Stimulated activated CD8-positive, alpha-beta memory T cell treated with anti-CD3 and anti-CD28 coated beads, Interleukin-12 subunit alpha, Interleukin-12 subunit beta, amount 100 ng/mL, for 24 hours (primary cell): ENCODE measurements around the gene TCN2.
"Not testable (repeated sequence)": the region's sequence is repeated elsewhere in the genome, so short reads cannot be mapped to it uniquely, and the experiment has no call there.

ENCODE experiments used
- DNase-seq: peaks from one replicate; pipeline ENCODE4 v3.0.0-alpha.2; 2020; ENCODE audit errors: extremely low read depth

TCN2 gene

GRCh38 chr22:30647536-30647935 is 40.6 kb downstream of the TCN2 start:
- no peak for DNase-seq

GRCh38 chr22:30648825-30649224 is 41.9 kb downstream of the TCN2 start:
- DNase-seq, result no peak

GRCh38 chr22:30649430-30650007 is 42.5 kb downstream of the TCN2 start:
- DNase-seq, result peak; percentile 71

- no peak for DNase-seq
These were observed 43.6 kb downstream of the TCN2 start for GRCh38 chr22:30650508-30651116.

GRCh38 chr22:30652852-30653251 is 45.9 kb downstream of the TCN2 start:
- DNase-seq, result no peak

GRCh38 chr22:30654361-30654760 is 47.4 kb downstream of the TCN2 start:
- no peak for DNase-seq

- no peak for DNase-seq
These were observed 48.6 kb downstream of the TCN2 start for GRCh38 chr22:30655532-30655931.

GRCh38 chr22:30662040-30662439 is 55.1 kb downstream of the TCN2 start:
- DNase-seq, result no peak

- DNase-seq, result no peak
These were observed 57.8 kb downstream of the TCN2 start for GRCh38 chr22:30664798-30665197.

- no peak for DNase-seq
These were observed 58.3 kb downstream of the TCN2 start for GRCh38 chr22:30665266-30665665.

- DNase-seq, result no peak
These were observed 58.8 kb downstream of the TCN2 start for GRCh38 chr22:30665786-30666185.

- DNase-seq, result no peak
These were observed 60.1 kb downstream of the TCN2 start for GRCh38 chr22:30667107-30667493.

- DNase-seq, result peak; percentile 76
These were observed 60.8 kb downstream of the TCN2 start, which contains the start of gene DUSP18 for GRCh38 chr22:30667494-30668385. TSS of gene DUSP18 (minus strand) at chr22:30667875. CDS start at chr22:30664003, 3,872 bp downstream.

GRCh38 chr22:30668386-30668710 is 61.4 kb downstream of the TCN2 start:
- no peak for DNase-seq

GRCh38 chr22:30671071-30671470 is 64.1 kb downstream of the TCN2 start:
- DNase-seq, result no peak

GRCh38 chr22:30673136-30673535 is 66.2 kb downstream of the TCN2 start:
- no peak for DNase-seq

GRCh38 chr22:30674482-30674881 is 67.5 kb downstream of the TCN2 start:
- no peak for DNase-seq

GRCh38 chr22:30675436-30675835 is 68.5 kb downstream of the TCN2 start:
- no peak for DNase-seq

GRCh38 chr22:30676565-30676964 is 69.6 kb downstream of the TCN2 start:
- DNase-seq, result not testable (repeated sequence)
